GM18505 (cell line): ENCODE measurements around the gene CTR9.
A peak's percentile ranks its signal among the peaks of the same experiment; 100 is the strongest.
"Not testable (repeated sequence)": the region's sequence is repeated elsewhere in the genome, so short reads cannot be mapped to it uniquely, and the experiment has no call there.

Source experiments
- ATAC-seq: cut with Tn5 transposase; IDR thresholded peaks from one replicate; pipeline ENCODE4 v1.9.1; 2021; ENCODE audit not compliant: unreplicated experiment
- POLR2A ChIP-seq: IDR thresholded peaks from 4 replicates; pipeline ENCODE4 v1.6.1; 2011; ENCODE audit warnings: borderline replicate concordance; ENCODE audit not compliant: insufficient read depth, insufficient read length; ENCODE audit errors: extremely low read depth

The CTR9 gene

DNA sequence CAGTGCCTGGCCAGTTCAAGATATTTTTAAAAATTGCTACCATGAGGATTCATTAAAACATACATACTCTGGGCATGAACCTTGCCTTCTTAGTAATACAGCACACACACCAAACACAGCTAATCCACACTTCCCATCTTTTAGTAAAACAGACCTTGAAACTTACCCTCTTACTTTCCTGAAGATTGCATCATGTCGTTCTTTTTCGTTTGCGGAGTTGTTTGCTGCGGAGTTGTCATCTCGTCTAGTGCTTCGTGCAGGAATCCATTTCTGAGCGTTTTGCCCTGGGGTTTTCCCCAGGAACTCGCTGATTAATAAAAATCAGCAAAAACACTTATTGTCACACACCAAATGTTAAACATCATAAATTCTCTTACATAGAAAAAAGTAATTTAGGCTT lies 54.7 kb downstream of the CTR9 start:
- no peak for TF ChIP-seq POLR2A
- no peak for ATAC-seq

DNA sequence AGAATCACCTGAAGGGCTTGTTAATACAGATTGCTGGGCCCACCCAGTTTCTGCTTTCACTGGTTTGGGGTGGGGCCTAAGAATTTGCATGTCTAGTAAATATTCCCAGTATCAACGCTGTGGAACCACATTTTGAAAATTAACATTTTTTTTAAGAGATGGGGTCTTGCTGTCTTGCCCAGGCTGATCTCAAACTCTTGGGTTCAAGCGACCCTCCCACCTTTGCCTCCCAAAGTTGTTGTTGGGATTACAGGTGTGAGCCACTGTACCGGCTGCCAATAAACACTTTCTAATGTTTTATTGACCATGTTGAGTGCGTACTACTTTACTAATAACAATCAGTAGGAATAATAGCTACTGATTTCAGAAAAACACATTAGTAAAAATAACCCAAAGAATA lies 55.2 kb downstream of the CTR9 start:
- TF ChIP-seq POLR2A, result no peak
- no peak for ATAC-seq

DNA sequence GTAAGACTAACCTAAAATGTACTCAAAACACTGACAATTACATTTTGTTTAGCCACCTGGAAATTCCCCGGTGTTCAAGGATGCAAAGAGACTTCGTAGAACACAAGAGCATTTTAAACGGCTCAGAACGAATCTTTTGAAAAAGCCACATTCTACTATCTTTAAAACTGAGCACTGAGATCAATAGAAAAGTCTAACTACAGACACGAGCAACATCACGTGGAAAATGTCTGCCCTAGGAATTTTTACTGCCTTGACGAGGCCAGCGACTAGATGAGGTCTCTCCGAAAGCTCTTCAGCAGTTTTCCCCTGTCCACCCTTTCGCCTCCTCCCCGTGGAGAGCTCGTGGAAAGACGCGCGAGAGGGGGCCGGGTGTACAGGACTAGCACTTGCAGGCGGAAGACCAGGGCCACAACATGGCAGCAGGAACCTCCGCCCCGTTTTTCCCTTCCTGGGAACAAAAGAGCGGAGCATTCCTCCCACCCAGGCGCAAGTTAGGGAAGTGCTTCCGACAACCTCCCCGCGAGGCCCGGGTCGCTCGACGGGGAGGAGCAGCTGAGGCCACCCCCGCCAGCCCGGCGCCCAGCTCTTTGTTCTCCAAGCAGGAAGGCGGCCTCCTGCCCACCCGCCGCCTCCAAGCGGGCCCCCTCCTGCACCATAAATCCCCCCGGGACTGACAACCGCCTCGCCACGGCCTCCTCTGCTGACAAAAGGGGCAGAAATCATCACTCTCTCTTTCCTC lies 56.6 kb downstream of the CTR9 start:
- peak; percentile 5 for ATAC-seq
- TF ChIP-seq POLR2A, result no peak

DNA sequence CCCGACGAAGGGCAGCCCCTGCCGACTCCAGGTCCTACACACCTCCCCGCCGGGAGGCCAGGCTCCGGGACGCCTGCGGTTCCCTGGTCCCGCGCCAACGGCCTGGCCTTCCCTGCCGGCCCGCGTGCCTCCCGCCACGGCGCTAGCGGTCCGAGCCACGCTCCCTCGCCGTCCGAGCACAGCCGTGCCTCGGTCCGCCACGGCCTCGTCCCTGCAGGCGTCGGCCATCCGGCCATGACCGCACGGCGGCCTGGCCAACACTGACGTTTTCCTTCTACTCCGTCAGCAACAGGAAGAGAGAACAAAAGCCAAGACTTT lies 57.1 kb downstream of the CTR9 start:
- no peak for TF ChIP-seq POLR2A
- peak; percentile 12 for ATAC-seq

DNA sequence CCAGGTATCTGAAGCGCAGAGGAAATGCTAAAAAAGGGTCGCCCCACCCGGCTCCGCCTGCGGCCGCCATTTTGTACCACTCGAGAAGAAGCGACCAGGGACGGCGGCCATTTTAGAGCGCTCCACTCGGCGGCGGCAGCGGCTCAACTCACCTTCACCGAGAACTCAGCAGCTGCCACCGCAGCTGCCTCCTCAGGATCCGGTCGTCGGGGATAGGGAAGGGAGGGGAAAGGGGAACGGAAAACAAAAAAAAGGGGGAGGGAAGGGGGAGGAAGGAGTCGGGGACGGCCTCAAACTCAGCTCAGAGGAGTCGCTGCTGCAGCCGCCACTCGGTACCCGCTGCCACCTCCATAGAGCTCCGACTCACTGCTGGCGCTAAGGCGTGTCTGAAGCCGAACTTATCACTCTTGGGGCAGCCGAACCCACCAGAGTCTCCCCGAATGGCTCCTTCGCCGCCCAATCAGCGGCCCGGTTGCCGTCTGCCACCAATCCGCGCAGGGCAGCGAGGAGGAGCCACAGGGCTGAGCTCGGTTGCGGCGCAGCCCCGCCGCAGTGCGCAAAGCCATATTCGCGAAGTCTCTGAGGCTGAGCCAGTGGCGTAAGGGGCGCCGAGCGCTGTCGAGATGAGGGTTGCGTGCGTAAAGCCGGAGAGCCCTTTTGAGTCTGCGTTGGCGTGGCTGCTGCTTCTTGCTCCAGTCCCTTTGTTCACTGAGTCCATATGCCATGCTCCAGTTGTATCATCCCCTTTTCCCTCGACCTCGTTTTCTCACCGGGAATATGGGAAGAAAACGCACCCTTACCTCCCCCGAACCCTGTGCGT lies 57.7 kb downstream of the CTR9 start, which contains the start of gene EIF4G2:
EIF4G2 (minus strand) TSS at position 374 of the 820 bp plus-strand sequence.
- peak; percentile 91 for ATAC-seq
- peak; percentile 100 for TF ChIP-seq POLR2A

DNA sequence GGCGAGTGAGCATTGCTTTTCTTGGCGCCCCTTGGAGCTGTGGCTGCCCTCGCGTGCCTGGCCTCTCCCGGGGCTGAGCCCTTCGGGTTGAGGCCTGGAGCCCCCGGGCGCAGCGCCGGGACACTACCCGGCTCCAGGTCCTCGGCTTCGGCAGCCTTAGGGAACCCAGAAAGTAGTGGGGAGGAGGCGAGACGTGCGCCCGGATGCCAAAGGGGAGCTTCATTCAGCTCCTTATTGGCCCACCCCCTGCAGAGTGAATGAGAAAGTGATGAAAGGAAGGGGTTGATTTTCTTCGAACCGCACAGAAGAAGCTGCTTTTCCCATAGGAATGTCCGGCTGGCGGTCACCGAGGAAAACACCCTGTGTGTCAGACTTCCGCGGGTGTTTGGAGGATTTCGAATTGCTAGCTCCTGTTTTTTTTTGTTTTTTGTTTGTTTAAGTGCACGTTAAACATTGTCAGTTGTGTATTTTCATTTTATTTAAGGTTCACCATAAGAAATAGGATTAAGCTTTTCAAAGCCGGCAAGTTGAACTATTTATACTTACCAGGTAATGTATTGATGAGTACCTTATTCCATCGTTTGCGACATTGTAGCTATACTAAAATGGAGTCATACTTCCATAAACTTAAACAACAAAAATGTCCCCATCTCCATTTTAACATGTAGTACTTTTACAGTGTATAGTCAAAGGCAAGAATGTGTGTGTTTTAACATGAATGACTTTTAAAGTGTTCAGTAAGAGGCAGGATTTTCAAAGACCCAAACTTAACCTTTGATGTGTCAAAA lies 58.5 kb downstream of the CTR9 start:
- TF ChIP-seq POLR2A, result no peak
- peak; percentile 12 for ATAC-seq

DNA sequence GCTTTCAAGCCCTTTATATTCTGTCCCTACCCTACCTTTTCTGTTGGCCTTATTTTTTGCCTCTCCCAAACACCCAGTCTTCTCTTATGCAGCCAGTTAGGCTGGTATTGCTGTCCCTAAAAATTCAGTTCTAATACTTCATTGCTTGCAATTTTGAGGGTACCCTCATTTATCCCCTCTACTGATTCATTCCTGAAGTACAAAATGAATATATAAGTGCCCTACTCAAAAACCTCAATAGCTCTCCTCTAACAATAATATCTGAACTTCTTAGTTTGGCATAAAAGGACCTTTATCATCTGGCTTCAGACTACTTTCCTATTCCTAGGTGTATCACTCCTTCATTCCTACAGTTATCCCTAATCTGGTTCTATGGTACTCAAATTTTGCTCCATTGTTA lies 62.9 kb downstream of the CTR9 start:
- TF ChIP-seq POLR2A, result no peak
- ATAC-seq, result no peak

DNA sequence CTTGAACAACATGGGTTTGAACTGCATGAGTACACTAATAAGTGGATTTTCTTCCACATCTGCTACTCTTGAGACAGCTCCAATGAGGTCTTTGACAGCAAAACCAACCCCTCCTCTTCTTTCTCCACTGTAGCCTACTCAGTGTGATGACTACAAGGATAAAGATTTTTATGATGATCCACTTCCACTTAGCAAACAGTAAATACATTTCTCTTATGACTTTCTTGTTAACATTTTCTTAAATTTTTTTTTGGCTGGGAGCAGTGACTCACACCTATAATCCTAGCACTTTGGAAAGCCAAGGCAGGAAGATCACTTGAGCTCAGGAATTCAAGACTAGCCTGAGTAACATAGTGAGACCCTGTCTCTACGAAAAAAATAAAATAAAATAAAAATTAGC lies 67.5 kb downstream of the CTR9 start:
- TF ChIP-seq POLR2A, result no peak

DNA sequence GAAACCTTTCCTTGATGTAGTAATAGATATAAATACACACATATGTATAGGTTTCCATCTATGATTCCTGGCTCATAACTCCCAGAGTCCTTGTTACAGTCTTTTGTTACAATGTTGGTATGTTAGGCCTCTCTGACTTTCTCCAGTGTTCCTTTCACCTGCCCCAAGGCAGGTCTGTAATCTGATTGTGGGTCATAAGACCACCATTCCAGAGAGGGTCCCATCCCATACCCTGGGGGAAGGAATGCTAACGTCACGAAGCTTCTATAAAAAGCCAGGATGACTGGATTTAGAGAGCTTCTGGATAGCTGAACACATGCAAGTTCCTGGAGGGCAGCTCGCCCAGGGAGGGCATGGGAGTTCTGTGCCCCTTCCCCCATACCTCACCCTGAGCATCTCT lies 71.4 kb downstream of the CTR9 start:
- not testable (repeated sequence) for ATAC-seq

More for the DNA sequence above, 67.5 kb downstream of the CTR9 start:
- no peak for ATAC-seq

DNA sequence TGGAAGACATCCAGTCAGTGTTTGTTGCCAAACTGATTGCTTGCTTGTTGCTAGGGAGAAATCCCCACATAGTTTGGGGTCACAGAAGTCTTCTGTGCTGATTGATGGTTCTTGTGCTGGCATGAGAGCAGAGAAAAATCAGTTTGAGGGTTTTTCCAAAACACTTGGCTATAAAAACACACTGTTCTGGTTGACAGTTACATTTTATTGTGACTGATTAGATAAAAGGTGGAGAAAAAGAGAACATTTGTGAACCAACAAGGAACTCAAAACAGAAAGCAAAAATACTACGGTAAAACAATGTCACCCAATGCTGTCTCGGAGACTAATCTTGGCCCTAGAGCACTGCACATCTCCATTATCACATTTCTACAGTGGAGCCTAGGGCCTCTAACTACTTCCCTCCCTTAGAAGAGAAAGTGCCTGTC lies 72.1 kb downstream of the CTR9 start:
- TF ChIP-seq POLR2A, result no peak
- no peak for ATAC-seq

DNA sequence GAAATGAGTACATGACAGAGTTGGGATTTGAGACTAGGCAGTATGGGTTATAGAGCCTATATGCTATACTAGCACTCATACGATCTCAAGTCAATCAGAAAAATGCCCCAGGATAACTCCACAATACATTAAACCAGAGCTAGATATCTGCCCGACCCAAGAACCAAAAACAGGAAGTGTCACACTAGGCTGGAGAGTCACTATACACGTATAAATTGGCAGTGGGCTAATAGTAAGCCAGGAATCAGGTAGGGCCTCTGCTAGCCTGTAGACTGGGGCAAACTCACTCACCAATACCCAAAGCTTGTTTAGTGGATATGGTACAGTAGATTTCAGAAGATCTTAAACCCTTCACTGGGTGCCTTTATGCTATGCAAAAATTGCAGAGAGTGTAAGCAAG lies 73.8 kb downstream of the CTR9 start:
- ATAC-seq, result no peak
- TF ChIP-seq POLR2A, result no peak

DNA sequence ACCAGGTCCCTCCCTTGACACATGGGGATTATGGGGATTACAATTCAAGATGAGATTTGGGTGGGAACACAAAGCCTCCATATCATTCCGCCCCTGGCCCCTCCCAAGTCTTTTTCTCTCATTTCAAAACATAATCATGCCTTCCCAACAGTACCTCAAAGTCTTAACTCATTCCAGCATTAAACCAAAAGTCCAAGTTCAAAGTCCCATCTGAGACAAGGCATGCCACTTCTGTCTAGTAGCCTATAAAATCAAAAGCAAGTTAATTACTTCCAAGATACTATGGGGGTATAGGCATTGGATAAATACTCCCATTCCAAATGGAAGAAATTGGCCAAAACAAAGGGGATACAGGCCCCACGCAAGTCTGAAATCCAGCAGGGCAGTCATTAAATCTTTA lies 77.4 kb downstream of the CTR9 start:
- ATAC-seq, result no peak
- TF ChIP-seq POLR2A, result no peak

DNA sequence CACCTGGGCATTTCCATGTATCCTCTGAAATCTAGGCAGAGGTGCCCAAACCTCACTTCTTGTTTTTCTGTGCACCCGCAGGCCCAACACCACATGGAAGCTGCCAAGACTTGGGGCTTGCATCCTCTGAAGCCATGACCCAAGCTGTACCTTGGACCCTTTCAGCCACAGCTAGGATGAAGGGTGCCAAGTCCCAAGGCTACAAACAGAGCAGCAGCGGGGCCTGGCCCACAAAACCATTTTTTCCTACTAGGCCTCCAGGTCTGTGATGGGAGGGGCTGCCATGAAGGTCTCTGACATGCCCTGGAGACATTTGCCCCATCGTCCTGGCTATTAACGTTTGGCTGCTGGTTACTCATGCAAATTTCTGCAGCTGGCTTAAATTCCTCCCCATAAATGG lies 78.1 kb downstream of the CTR9 start:
- TF ChIP-seq POLR2A, result no peak
- ATAC-seq, result no peak
